HG02938 (cell line): ENCODE measurements around the gene KIAA0825.
"Not testable (repeated sequence)": the region's sequence is repeated elsewhere in the genome, so short reads cannot be mapped to it uniquely, and the experiment has no call there.

Experiments
- ATAC-seq: cut with Tn5 transposase; IDR thresholded peaks from one replicate; pipeline ENCODE4 v1.9.1; 2021; ENCODE audit warnings: mild to moderate bottlenecking, moderate library complexity; ENCODE audit not compliant: unreplicated experiment

Gene KIAA0825

GRCh38 chr5:94130077-94130476, 488.3 kb downstream of the KIAA0825 start:
- no peak for ATAC-seq

- ATAC-seq = no peak
Measured at GRCh38 chr5:94125107-94125506, 493.3 kb downstream of the KIAA0825 start.

- not testable (repeated sequence) for ATAC-seq
Measured at GRCh38 chr5:94116317-94116716, 502.1 kb downstream of the KIAA0825 start.

GRCh38 chr5:94113087-94113486, 505.3 kb downstream of the KIAA0825 start:
- ATAC-seq = no peak

GRCh38 chr5:94111209-94112004, 507.0 kb downstream of the KIAA0825 start:
- peak; percentile 100 for ATAC-seq

- ATAC-seq = no peak
Measured at GRCh38 chr5:94103514-94104245, 514.7 kb downstream of the KIAA0825 start.
